ENCODE results near the gene DGAT2.

DGAT2 gene

DNA sequence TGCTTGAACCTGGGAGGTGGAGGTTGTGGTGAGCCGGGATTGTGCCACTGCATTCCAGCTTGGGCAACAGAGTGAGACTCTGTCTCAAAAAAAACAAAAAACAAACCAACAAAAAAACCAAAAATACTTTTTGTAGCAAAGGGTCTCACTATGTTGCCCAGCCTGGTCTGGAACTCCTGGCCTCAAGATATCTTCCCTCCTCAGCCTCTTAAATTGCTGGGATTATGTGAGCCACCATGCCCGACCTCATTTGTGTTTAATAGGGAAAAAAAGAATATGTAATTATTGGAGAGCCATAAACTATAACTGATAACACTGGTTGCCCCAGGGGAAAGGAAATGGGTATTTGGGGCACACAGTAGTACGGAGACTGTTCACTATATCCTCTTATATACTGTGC is 66.2 kb downstream of the DGAT2 start:
- no peak overlapping the region for H3K4me3 ChIP-seq (ENCODE audit: low read depth, low read length)
- H3K27me3 ChIP-seq (ENCODE audit: control insufficient read depth, insufficient read depth, low read length) = no peaks in the 10 kb centered on the region
- no peak overlapping the region for H3K27ac ChIP-seq (ENCODE audit: low read depth, low read length)
- H3K9me3 ChIP-seq (ENCODE audit: control insufficient read depth, insufficient read depth, low read depth, low read length) = peaks cover 3% of the 10 kb centered on the region; the same call in 1 of the 2 replicates
- H3K9ac ChIP-seq (ENCODE audit: low read length) = no peak overlapping the region
- H3K4me1 ChIP-seq (ENCODE audit: control insufficient read depth, insufficient read depth, low read length) = no peaks in the 10 kb centered on the region
- no peaks in the 10 kb centered on the region for H3K36me3 ChIP-seq (ENCODE audit: control insufficient read depth, insufficient read depth, low read length)

DNA sequence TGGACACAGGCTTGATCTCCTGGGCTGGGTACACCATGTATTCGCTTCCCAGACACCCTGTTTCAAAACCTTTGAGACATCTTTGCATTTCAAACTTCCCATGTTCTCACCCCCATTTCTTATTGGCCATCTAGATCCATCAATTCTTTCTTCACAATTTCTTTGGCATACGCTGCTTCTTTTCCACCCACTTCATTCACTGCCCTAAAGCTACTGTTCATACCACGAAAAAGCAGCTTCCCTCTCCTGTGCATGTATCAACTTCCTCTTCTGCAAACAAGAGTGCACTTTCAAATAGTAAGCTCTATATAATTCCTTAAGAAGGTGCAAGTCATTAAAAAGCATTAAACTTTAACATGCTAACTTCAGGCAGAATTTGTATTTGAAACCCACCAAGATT is 67.8 kb downstream of the DGAT2 start:
- Histone ChIP-seq H3K9ac (ENCODE audit: low read length) (no peak overlapping the region), H3K9me3 (ENCODE audit: control insufficient read depth, insufficient read depth, low read depth, low read length) (peaks cover 3% of the 10 kb centered on the region; the same call in 1 of the 2 replicates), H3K4me3 (ENCODE audit: low read depth, low read length) (no peak overlapping the region), H3K4me1 (ENCODE audit: control insufficient read depth, insufficient read depth, low read length) (no peaks in the 10 kb centered on the region; the same call in 1 of the 2 replicates), H3K36me3 (ENCODE audit: control insufficient read depth, insufficient read depth, low read length) (no peaks in the 10 kb centered on the region), H3K27me3 (ENCODE audit: control insufficient read depth, insufficient read depth, low read length) (no peaks in the 10 kb centered on the region), H3K27ac (ENCODE audit: low read depth, low read length) (no peak overlapping the region)

GRCh38 chr11:75839851-75840250 is 71.3 kb downstream of the DGAT2 start:
- no peaks in the 10 kb centered on the region; the same call in 1 of the 2 replicates for H3K4me1 ChIP-seq (ENCODE audit: control insufficient read depth, insufficient read depth, low read length)
- no peaks in the 10 kb centered on the region for H3K27me3 ChIP-seq (ENCODE audit: control insufficient read depth, insufficient read depth, low read length)
- H3K9me3 ChIP-seq (ENCODE audit: control insufficient read depth, insufficient read depth, low read depth, low read length) = no peaks in the 10 kb centered on the region
- H3K27ac ChIP-seq (ENCODE audit: low read depth, low read length) = no peak overlapping the region
- H3K4me3 ChIP-seq (ENCODE audit: low read depth, low read length) = no peak overlapping the region
- no peaks in the 10 kb centered on the region for H3K36me3 ChIP-seq (ENCODE audit: control insufficient read depth, insufficient read depth, low read length)
- H3K9ac ChIP-seq (ENCODE audit: low read length) = no peak overlapping the region

- H3K9ac ChIP-seq (ENCODE audit: low read length) = no peak overlapping the region
- H3K27ac ChIP-seq (ENCODE audit: low read depth, low read length) = no peak overlapping the region
- no peak overlapping the region for H3K4me3 ChIP-seq (ENCODE audit: low read depth, low read length)
- H3K4me1 ChIP-seq (ENCODE audit: control insufficient read depth, insufficient read depth, low read length) = no peaks in the 10 kb centered on the region; the same call in 1 of the 2 replicates
- H3K9me3 ChIP-seq (ENCODE audit: control insufficient read depth, insufficient read depth, low read depth, low read length) = no peaks in the 10 kb centered on the region
- H3K36me3 ChIP-seq (ENCODE audit: control insufficient read depth, insufficient read depth, low read length) = no peaks in the 10 kb centered on the region
- H3K27me3 ChIP-seq (ENCODE audit: control insufficient read depth, insufficient read depth, low read length) = no peaks in the 10 kb centered on the region
These were observed 71.9 kb downstream of the DGAT2 start for GRCh38 chr11:75840522-75840921.

- Histone ChIP-seq H3K36me3 (ENCODE audit: control insufficient read depth, insufficient read depth, low read length) (no peaks in the 10 kb centered on the region), H3K4me3 (ENCODE audit: low read depth, low read length) (no peak overlapping the region), H3K9ac (ENCODE audit: low read length) (no peak overlapping the region), H3K27me3 (ENCODE audit: control insufficient read depth, insufficient read depth, low read length) (no peaks in the 10 kb centered on the region), H3K9me3 (ENCODE audit: control insufficient read depth, insufficient read depth, low read depth, low read length) (no peaks in the 10 kb centered on the region), H3K27ac (ENCODE audit: low read depth, low read length) (no peak overlapping the region), H3K4me1 (ENCODE audit: control insufficient read depth, insufficient read depth, low read length) (no peaks in the 10 kb centered on the region; the same call in 1 of the 2 replicates)
These were observed 73.2 kb downstream of the DGAT2 start for GRCh38 chr11:75841739-75842138.

DNA sequence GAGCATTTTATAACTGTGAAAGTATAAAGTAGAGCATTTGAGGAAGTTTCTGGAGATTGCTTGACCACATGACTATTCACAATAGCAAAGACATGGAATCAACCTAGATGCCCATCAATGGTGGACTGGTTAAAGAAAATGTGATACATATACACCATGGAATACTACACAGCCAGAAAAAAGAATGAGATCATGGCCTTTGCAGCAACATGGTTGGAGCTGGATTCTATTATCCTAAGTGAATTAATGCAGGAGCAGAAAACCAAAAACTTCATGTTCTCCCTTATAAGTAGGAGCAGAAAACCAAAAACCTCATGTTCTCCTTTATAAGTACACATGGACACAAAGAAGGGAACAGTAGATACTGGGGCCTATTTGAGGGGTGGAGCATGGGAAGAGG is 76.7 kb downstream of the DGAT2 start:
- H3K27me3 ChIP-seq (ENCODE audit: control insufficient read depth, insufficient read depth, low read length) = no peaks in the 10 kb centered on the region
- H3K4me3 ChIP-seq (ENCODE audit: low read depth, low read length) = no peak overlapping the region
- H3K9ac ChIP-seq (ENCODE audit: low read length) = no peak overlapping the region
- no peaks in the 10 kb centered on the region for H3K36me3 ChIP-seq (ENCODE audit: control insufficient read depth, insufficient read depth, low read length)
- H3K9me3 ChIP-seq (ENCODE audit: control insufficient read depth, insufficient read depth, low read depth, low read length) = no peaks in the 10 kb centered on the region
- H3K4me1 ChIP-seq (ENCODE audit: control insufficient read depth, insufficient read depth, low read length) = no peaks in the 10 kb centered on the region; the same call in 1 of the 2 replicates
- H3K27ac ChIP-seq (ENCODE audit: low read depth, low read length) = no peak overlapping the region

GRCh38 chr11:75849894-75850293 is 81.3 kb downstream of the DGAT2 start:
- H3K9ac ChIP-seq (ENCODE audit: low read length) = no peak overlapping the region
- H3K9me3 ChIP-seq (ENCODE audit: control insufficient read depth, insufficient read depth, low read depth, low read length) = no peaks in the 10 kb centered on the region
- H3K36me3 ChIP-seq (ENCODE audit: control insufficient read depth, insufficient read depth, low read length) = no peaks in the 10 kb centered on the region

GRCh38 chr11:75850787-75851186 is 82.2 kb downstream of the DGAT2 start:
- Histone ChIP-seq H3K36me3 (ENCODE audit: control insufficient read depth, insufficient read depth, low read length) (no peaks in the 10 kb centered on the region), H3K9me3 (ENCODE audit: control insufficient read depth, insufficient read depth, low read depth, low read length) (no peaks in the 10 kb centered on the region), H3K4me3 (ENCODE audit: low read depth, low read length) (no peak overlapping the region), H3K27me3 (ENCODE audit: control insufficient read depth, insufficient read depth, low read length) (no peaks in the 10 kb centered on the region), H3K9ac (ENCODE audit: low read length) (no peak overlapping the region), H3K27ac (ENCODE audit: low read depth, low read length) (no peak overlapping the region), H3K4me1 (ENCODE audit: control insufficient read depth, insufficient read depth, low read length) (no peaks in the 10 kb centered on the region)

More at GRCh38 chr11:75849894-75850293, 81.3 kb downstream of the DGAT2 start:
- H3K27me3 ChIP-seq (ENCODE audit: control insufficient read depth, insufficient read depth, low read length) = no peaks in the 10 kb centered on the region
- H3K27ac ChIP-seq (ENCODE audit: low read depth, low read length) = no peak overlapping the region
- H3K4me1 ChIP-seq (ENCODE audit: control insufficient read depth, insufficient read depth, low read length) = no peaks in the 10 kb centered on the region
- no peak overlapping the region for H3K4me3 ChIP-seq (ENCODE audit: low read depth, low read length)

All from HUES6 (cell line).